Measurements from ENCODE around the gene TAS2R8. TPM values are rescaled to one million over a fixed set of nuclear protein-coding genes. Genes with fewer than 3 reads are reported as not detected.

The TAS2R8 gene
- total RNA-seq, 5 donors from 2014 or later (not counting 1 experiment from before 2014, with no cell fraction given): not detected

DNA sequence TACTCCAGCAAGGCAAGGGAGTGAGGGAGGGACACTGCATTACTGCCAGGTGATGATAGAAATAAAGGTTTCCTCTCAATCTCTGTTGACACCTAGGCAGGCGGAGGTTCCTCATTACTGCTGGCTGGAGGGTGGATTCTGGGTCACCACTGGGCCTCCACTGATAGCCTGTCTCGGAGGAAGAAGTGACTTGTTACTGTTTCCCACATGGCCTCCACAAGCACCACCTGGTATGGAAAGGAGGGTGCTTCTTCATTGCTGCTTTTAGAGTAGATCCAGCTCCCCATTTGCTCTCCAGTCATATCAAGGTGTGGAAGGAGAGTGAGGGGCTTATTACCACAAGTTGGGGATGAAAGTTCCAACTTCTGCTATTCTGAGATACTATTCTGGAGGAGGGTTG lies 35.8 kb upstream of the TAS2R8 start:
- ChIA-PET CTCF (no interaction called here), POLR2A (no interaction called here)
- peaks cover 53% of the 10 kb centered on the region for H3K36me3 Mint-ChIP-seq
- no peaks in the 10 kb centered on the region for H3K4me1 Mint-ChIP-seq
- no CpG with 5 or more reads among the region's 2 CpGs for WGBS (ENCODE audit: insufficient coverage)
- H3K27ac Mint-ChIP-seq: no peak overlapping the region
- Histone ChIP-seq H3K4me3 (ENCODE audit: control insufficient read depth in 1 of 2, extremely low read depth in 1 of 2, low read length in 1 of 2) (no peak overlapping the region), H3K27ac (ENCODE audit: low read length) (no peak overlapping the region), H3K36me3 (ENCODE audit: control insufficient read depth in 2 of 2, extremely low read depth in 1 of 2, insufficient read depth in 1 of 2, low read length in 1 of 2) (peaks cover 0 to 6% of the 10 kb centered on the region in 2 donors), H3K9me3 (no peaks in the 10 kb centered on the region), H3K27me3 (replicated peaks in 1 of 2; ENCODE audit: control insufficient read depth in 2 of 2, extremely low read depth in 1 of 2, insufficient read depth in 2 of 2, low read length in 1 of 2) (no peaks in the 10 kb centered on the region), H3K4me1 (ENCODE audit: control insufficient read depth in 1 of 2, extremely low read depth in 1 of 2, insufficient read depth in 2 of 2, low read length in 2 of 2) (no peaks in the 10 kb centered on the region)
- DNase-seq: no peak
- H3K27me3 Mint-ChIP-seq: no peaks in the 10 kb centered on the region
- H3K9me3 Mint-ChIP-seq: peaks cover 0 to 8% (median 3%) of the 10 kb centered on the region in 3 donors
- ATAC-seq (replicated peaks in 1 of 4): no peak
- no peak overlapping the region for H3K4me3 Mint-ChIP-seq

GRCh38 chr12:10838461-10838860 lies 31.4 kb upstream of the TAS2R8 start:
- H3K27me3 Mint-ChIP-seq: no peaks in the 10 kb centered on the region
- H3K36me3 ChIP-seq (ENCODE audit: control insufficient read depth in 2 of 2, extremely low read depth in 1 of 2, insufficient read depth in 1 of 2, low read length in 1 of 2): no peaks in the 10 kb centered on the region
- DNase-seq (no peak), ATAC-seq (replicated peaks in 1 of 4) (no peak)
- peaks cover 34% of the 10 kb centered on the region for H3K36me3 Mint-ChIP-seq
- WGBS (ENCODE audit: insufficient coverage): no CpG with 5 or more reads among the region's 3 CpGs
- H3K9me3 ChIP-seq: no peaks in the 10 kb centered on the region
- no peak overlapping the region for H3K4me3 Mint-ChIP-seq
- CTCF ChIA-PET: no interaction called here
- H3K4me1 ChIP-seq (ENCODE audit: control insufficient read depth in 1 of 2, extremely low read depth in 1 of 2, insufficient read depth in 2 of 2, low read length in 2 of 2): no peaks in the 10 kb centered on the region
- H3K27ac ChIP-seq (ENCODE audit: low read length): no peak overlapping the region
- H3K4me1 Mint-ChIP-seq: no peaks in the 10 kb centered on the region
- H3K9me3 Mint-ChIP-seq: peaks cover 0 to 15% (median 5%) of the 10 kb centered on the region in 3 donors
- no peaks in the 10 kb centered on the region for H3K27me3 ChIP-seq (replicated peaks in 1 of 2; ENCODE audit: control insufficient read depth in 2 of 2, extremely low read depth in 1 of 2, insufficient read depth in 2 of 2, low read length in 1 of 2)
- H3K27ac Mint-ChIP-seq: no peak overlapping the region
- no peak overlapping the region for H3K4me3 ChIP-seq (ENCODE audit: control insufficient read depth in 1 of 2, extremely low read depth in 1 of 2, low read length in 1 of 2)
- POLR2A ChIA-PET: no interaction called here

GRCh38 chr12:10829994-10830393 lies 22.9 kb upstream of the TAS2R8 start:
- no peaks in the 10 kb centered on the region for H3K36me3 Mint-ChIP-seq
- H3K9me3 Mint-ChIP-seq: no peaks in the 10 kb centered on the region
- CTCF ChIA-PET: no interaction called here
- no peaks in the 10 kb centered on the region for H3K4me1 Mint-ChIP-seq
- no peaks in the 10 kb centered on the region for H3K27me3 Mint-ChIP-seq
- POLR2A ChIA-PET: no interaction called here
- H3K4me1 ChIP-seq (ENCODE audit: control insufficient read depth in 1 of 2, extremely low read depth in 1 of 2, insufficient read depth in 2 of 2, low read length in 2 of 2): no peaks in the 10 kb centered on the region
- H3K27ac ChIP-seq (ENCODE audit: low read length): no peak overlapping the region
- H3K36me3 ChIP-seq (ENCODE audit: control insufficient read depth in 2 of 2, extremely low read depth in 1 of 2, insufficient read depth in 1 of 2, low read length in 1 of 2): no peaks in the 10 kb centered on the region
- H3K4me3 Mint-ChIP-seq: no peak overlapping the region
- no peak for ATAC-seq (replicated peaks in 1 of 4)
- DNase-seq: no peak
- WGBS (ENCODE audit: insufficient coverage): no CpG with 5 or more reads among the region's 1 CpG
- H3K27me3 ChIP-seq (replicated peaks in 1 of 2; ENCODE audit: control insufficient read depth in 2 of 2, extremely low read depth in 1 of 2, insufficient read depth in 2 of 2, low read length in 1 of 2): no peaks in the 10 kb centered on the region
- H3K9me3 ChIP-seq: no peaks in the 10 kb centered on the region
- no peak overlapping the region for H3K4me3 ChIP-seq (ENCODE audit: control insufficient read depth in 1 of 2, extremely low read depth in 1 of 2, low read length in 1 of 2)
- H3K27ac Mint-ChIP-seq: no peak overlapping the region

DNA sequence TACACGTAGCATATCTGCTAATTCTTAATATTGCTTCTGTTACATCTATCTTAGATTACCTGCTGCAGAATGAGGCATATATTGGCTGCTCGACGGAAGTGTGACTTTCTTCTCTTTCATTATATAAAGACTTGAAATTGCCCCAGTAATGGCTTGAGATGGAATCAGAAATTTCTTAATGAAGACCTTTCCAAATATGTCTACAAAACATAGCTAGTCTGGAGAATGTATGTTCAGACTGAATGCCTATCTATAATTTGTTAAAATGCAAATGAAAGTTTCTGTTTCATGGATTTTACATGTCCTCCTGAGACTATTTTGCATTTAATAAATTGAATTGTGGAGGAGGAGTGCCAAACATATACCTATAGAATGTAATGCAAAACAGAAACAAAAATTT lies 19.2 kb upstream of the TAS2R8 start, which contains the start of gene TAS2R10:
TSS of gene TAS2R10 (minus strand) at position 101 of the 400 bp plus-strand sequence. CDS start at position 12, 89 bp downstream.
- H3K4me3 ChIP-seq (ENCODE audit: control insufficient read depth in 1 of 2, extremely low read depth in 1 of 2, low read length in 1 of 2): no peak within 1 kb of the TSS
- CTCF ChIA-PET: interaction anchor here in 1 of 2 donors (1.0 kb wide), 1 partner anchor 9 kb away, joined by 3 read pairs; no protein-coding TSS in a partner anchor
- no peaks in the 10 kb centered on the region for H3K36me3 Mint-ChIP-seq
- ATAC-seq (replicated peaks in 1 of 4) (no peak), DNase-seq (no peak)
- no peak within 1 kb of the TSS for H3K27ac ChIP-seq (ENCODE audit: low read length)
- no peaks in the 10 kb centered on the region for H3K4me1 Mint-ChIP-seq
- POLR2A ChIA-PET: no interaction called here
- no peaks in the 10 kb centered on the region for H3K4me1 ChIP-seq (ENCODE audit: control insufficient read depth in 1 of 2, extremely low read depth in 1 of 2, insufficient read depth in 2 of 2, low read length in 2 of 2)
- no peaks in the 10 kb centered on the region for H3K27me3 ChIP-seq (replicated peaks in 1 of 2; ENCODE audit: control insufficient read depth in 2 of 2, extremely low read depth in 1 of 2, insufficient read depth in 2 of 2, low read length in 1 of 2)
- no peaks in the 10 kb centered on the region for H3K27me3 Mint-ChIP-seq
- H3K4me3 Mint-ChIP-seq: no peak within 1 kb of the TSS
- no peaks in the 10 kb centered on the region for H3K9me3 Mint-ChIP-seq
- no peak within 1 kb of the TSS for H3K27ac Mint-ChIP-seq
- WGBS (ENCODE audit: insufficient coverage): 86% methylated on average over 1 of the region's 3 CpGs
- H3K36me3 ChIP-seq (ENCODE audit: control insufficient read depth in 2 of 2, extremely low read depth in 1 of 2, insufficient read depth in 1 of 2, low read length in 1 of 2): no peaks in the 10 kb centered on the region
- no peaks in the 10 kb centered on the region for H3K9me3 ChIP-seq

DNA sequence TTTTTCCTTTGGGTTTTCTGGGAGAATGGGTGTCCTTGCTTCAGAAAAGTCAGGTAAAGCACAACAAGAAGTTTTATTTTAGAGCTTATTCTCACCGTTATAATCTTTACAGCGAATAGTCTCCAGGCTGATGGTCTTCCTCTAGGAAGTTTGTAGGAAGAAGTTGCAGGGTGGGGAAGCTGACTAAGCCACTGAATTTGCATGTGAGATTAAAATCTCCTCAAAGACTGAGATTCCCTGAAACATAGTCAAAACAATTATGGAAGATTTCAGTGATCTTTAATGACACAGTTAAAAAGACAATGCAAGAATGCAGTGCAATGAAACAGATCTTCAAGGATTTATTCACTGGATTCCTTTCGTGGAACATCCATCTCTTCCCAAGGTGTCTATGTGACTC lies 17.9 kb upstream of the TAS2R8 start:
- Histone ChIP-seq H3K27ac (ENCODE audit: low read length) (no peak overlapping the region), H3K4me3 (ENCODE audit: control insufficient read depth in 1 of 2, extremely low read depth in 1 of 2, low read length in 1 of 2) (no peak overlapping the region), H3K4me1 (ENCODE audit: control insufficient read depth in 1 of 2, extremely low read depth in 1 of 2, insufficient read depth in 2 of 2, low read length in 2 of 2) (no peaks in the 10 kb centered on the region), H3K36me3 (ENCODE audit: control insufficient read depth in 2 of 2, extremely low read depth in 1 of 2, insufficient read depth in 1 of 2, low read length in 1 of 2) (no peaks in the 10 kb centered on the region), H3K9me3 (no peaks in the 10 kb centered on the region), H3K27me3 (replicated peaks in 1 of 2; ENCODE audit: control insufficient read depth in 2 of 2, extremely low read depth in 1 of 2, insufficient read depth in 2 of 2, low read length in 1 of 2) (no peaks in the 10 kb centered on the region)
- Mint-ChIP-seq H3K27me3 (no peaks in the 10 kb centered on the region), H3K4me3 (no peak overlapping the region), H3K27ac (no peak overlapping the region), H3K36me3 (no peaks in the 10 kb centered on the region), H3K9me3 (no peaks in the 10 kb centered on the region), H3K4me1 (no peaks in the 10 kb centered on the region)
- ChIA-PET POLR2A (no interaction called here), CTCF (no interaction called here)
- ATAC-seq (replicated peaks in 1 of 4) (no peak), DNase-seq (no peak)
- 100% methylated on average over 1 of the region's 3 CpGs for WGBS (ENCODE audit: insufficient coverage)

GRCh38 chr12:10811883-10812536 lies 4.9 kb upstream of the TAS2R8 start:
- ATAC-seq (replicated peaks in 1 of 4): no peak
- Histone ChIP-seq H3K9me3 (no peaks in the 10 kb centered on the region), H3K4me3 (ENCODE audit: control insufficient read depth in 1 of 2, extremely low read depth in 1 of 2, low read length in 1 of 2) (no peak overlapping the region), H3K27me3 (replicated peaks in 1 of 2; ENCODE audit: control insufficient read depth in 2 of 2, extremely low read depth in 1 of 2, insufficient read depth in 2 of 2, low read length in 1 of 2) (no peaks in the 10 kb centered on the region), H3K27ac (ENCODE audit: low read length) (no peak overlapping the region), H3K4me1 (ENCODE audit: control insufficient read depth in 1 of 2, extremely low read depth in 1 of 2, insufficient read depth in 2 of 2, low read length in 2 of 2) (no peaks in the 10 kb centered on the region), H3K36me3 (ENCODE audit: control insufficient read depth in 2 of 2, extremely low read depth in 1 of 2, insufficient read depth in 1 of 2, low read length in 1 of 2) (no peaks in the 10 kb centered on the region)
- Mint-ChIP-seq H3K27me3 (peaks cover 23 to 24% of the 10 kb centered on the region in 2 donors), H3K9me3 (no peaks in the 10 kb centered on the region), H3K4me1 (peaks cover 0 to 2% (median 0%) of the 10 kb centered on the region in 3 donors), H3K27ac (no peak overlapping the region), H3K36me3 (no peaks in the 10 kb centered on the region), H3K4me3 (no peak overlapping the region)
- ChIA-PET POLR2A (no interaction called here), CTCF (no interaction called here)
- no CpG with 5 or more reads among the region's 3 CpGs for WGBS (ENCODE audit: insufficient coverage)
- DNase-seq: no peak

DNA sequence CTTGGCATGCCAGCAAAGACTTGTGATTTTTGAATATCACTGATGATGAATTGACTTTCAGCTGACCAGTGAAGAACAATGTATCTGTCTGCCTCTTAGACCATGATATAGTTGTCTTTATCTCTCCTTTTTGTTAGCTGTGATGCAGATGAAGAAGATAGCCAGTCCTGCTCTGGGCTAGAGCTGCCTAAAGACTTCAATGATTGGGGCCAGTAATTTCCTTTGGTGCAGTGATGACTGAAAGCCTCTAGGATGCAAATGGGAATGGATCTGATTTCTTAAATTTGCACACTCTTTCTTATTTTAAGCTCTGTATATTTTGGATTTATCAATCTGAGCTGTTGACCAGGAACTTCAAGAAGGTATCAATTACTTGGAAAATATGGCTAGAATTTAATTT lies 3.0 kb upstream of the TAS2R8 start, which contains the start of gene TAS2R9:
TSS of gene TAS2R9 (minus strand) at position 101 of the 400 bp plus-strand sequence. CDS start at position 8, 93 bp downstream.
- Histone ChIP-seq H3K27ac (ENCODE audit: low read length) (no peak within 1 kb of the TSS), H3K4me1 (ENCODE audit: control insufficient read depth in 1 of 2, extremely low read depth in 1 of 2, insufficient read depth in 2 of 2, low read length in 2 of 2) (no peaks in the 10 kb centered on the region), H3K27me3 (replicated peaks in 1 of 2; ENCODE audit: control insufficient read depth in 2 of 2, extremely low read depth in 1 of 2, insufficient read depth in 2 of 2, low read length in 1 of 2) (no peaks in the 10 kb centered on the region), H3K4me3 (ENCODE audit: control insufficient read depth in 1 of 2, extremely low read depth in 1 of 2, low read length in 1 of 2) (no peak within 1 kb of the TSS), H3K36me3 (ENCODE audit: control insufficient read depth in 2 of 2, extremely low read depth in 1 of 2, insufficient read depth in 1 of 2, low read length in 1 of 2) (no peaks in the 10 kb centered on the region), H3K9me3 (no peaks in the 10 kb centered on the region)
- no peak for DNase-seq
- CTCF ChIA-PET: no interaction called here
- Mint-ChIP-seq H3K36me3 (no peaks in the 10 kb centered on the region), H3K27ac (no peak within 1 kb of the TSS), H3K4me1 (peaks cover 0 to 2% (median 0%) of the 10 kb centered on the region in 3 donors), H3K9me3 (no peaks in the 10 kb centered on the region), H3K27me3 (peaks cover 26 to 33% of the 10 kb centered on the region in 2 donors), H3K4me3 (no peak within 1 kb of the TSS)
- POLR2A ChIA-PET: no interaction called here
- no peak for ATAC-seq (replicated peaks in 1 of 4)

Measured in T-cell (primary cell).